Common myeloid progenitor, CD34-positive (primary cell): ENCODE data around the gene MASP2.
"Not testable (repeated sequence)": the region's sequence is repeated elsewhere in the genome, so short reads cannot be mapped to it uniquely, and the experiment has no call there.

Experiments used
- CTCF ChIA-PET: fragments of 350-600 bp; sonication (Branson Sonifier 250); formaldehyde crosslinking; loops from one replicate; lab custom pipeline; 2021; ENCODE audit warnings: antibody characterized with exemption; lab: Charles Lee
- POLR2A ChIA-PET: fragments of 350-600 bp; sonication (Branson Sonifier 250); formaldehyde crosslinking; loops from one replicate; lab custom pipeline; 2021; ENCODE audit warnings: antibody characterized with exemption; lab: Charles Lee
- DNase-seq, 3 donors: peaks; one replicate each; pipeline versions ENCODE4 v3.0.0 to v3.0.0-alpha.2; 2013
- H3K27ac ChIP-seq, 2 experiments: 1 replicate in 1 of 2; 2 replicates in 1 of 2; pipeline ENCODE4 v1.7.0; 2013; ENCODE audit warnings: inconsistent platforms in 2 of 2, low read length in 2 of 2, mild to moderate bottlenecking in 2 of 2, low read depth in 1 of 2, moderate library complexity in 1 of 2; ENCODE audit not compliant: severe bottlenecking in 2 of 2, insufficient read depth in 1 of 2, poor library complexity in 1 of 2
- H3K27me3 ChIP-seq, 5 experiments: replicated peaks in 2 of 5; 1 replicate in 3 of 5; 2 replicates in 2 of 5; pipeline versions ENCODE4 v1.6.1 to v1.7.0; 2013; ENCODE audit warnings: low read length in 4 of 5, mild to moderate bottlenecking in 2 of 5, moderate library complexity in 2 of 5, inconsistent platforms in 1 of 5; ENCODE audit not compliant: insufficient read depth in 5 of 5, control insufficient read depth in 4 of 5
- H3K36me3 ChIP-seq, 4 experiments: 1 replicate in 2 of 4; 2 replicates in 2 of 4; pipeline versions ENCODE4 v1.6.1 to v1.7.0; 2013; ENCODE audit warnings: low read length in 3 of 4, control low read depth in 1 of 4, mild to moderate bottlenecking in 1 of 4; ENCODE audit not compliant: control insufficient read depth in 4 of 4, insufficient read depth in 4 of 4
- H3K4me1 ChIP-seq, 4 experiments: 1 replicate in 3 of 4; 2 replicates in 1 of 4; pipeline versions ENCODE4 v1.6.1 to v1.7.1; 2013; ENCODE audit warnings: low read length in 3 of 4, mild to moderate bottlenecking in 3 of 4, control low read depth in 1 of 4, inconsistent platforms in 1 of 4, moderate library complexity in 1 of 4; ENCODE audit not compliant: control insufficient read depth in 4 of 4, insufficient read depth in 4 of 4; ENCODE audit errors: control extremely low read depth in 1 of 4
- H3K4me3 ChIP-seq, 7 experiments: 1 replicate in 4 of 7; 2 replicates in 3 of 7; pipeline versions ENCODE4 v1.5.1 to v1.7.0; 2013; ENCODE audit warnings: mild to moderate bottlenecking in 7 of 7, low read length in 6 of 7, moderate library complexity in 6 of 7, inconsistent platforms in 2 of 7, low read depth in 2 of 7, control low read depth in 1 of 7; ENCODE audit not compliant: insufficient read depth in 4 of 7, control insufficient read depth in 1 of 7; ENCODE audit errors: extremely low read depth in 1 of 7
- H3K9me3 ChIP-seq, 5 experiments: 1 replicate in 4 of 5; 2 replicates in 1 of 5; pipeline versions ENCODE4 v1.6.1 to v1.7.1; 2013; ENCODE audit warnings: low read length in 4 of 5, mild to moderate bottlenecking in 2 of 5, inconsistent platforms in 1 of 5, low read depth in 1 of 5, moderate library complexity in 1 of 5; ENCODE audit not compliant: control insufficient read depth in 4 of 5, insufficient read depth in 2 of 5; ENCODE audit errors: control extremely low read depth in 1 of 5
- WGBS: methylation state at CpG from one replicate; pipeline ENCODE4 v1.1.5; 2013; ENCODE audit not compliant: insufficient coverage; 5-methylcytosine and 5-hydroxymethylcytosine counted together

Gene MASP2

GRCh38 chr1:11044849-11045427 lies 2.1 kb downstream of the MASP2 start:
- DNase-seq = no peak
- 99% methylated on average over 14 of the region's 16 CpGs for WGBS
- Histone ChIP-seq H3K27me3 (peaks cover 0 to under 1% (median 0%) of the 10 kb centered on the region in 5 experiments), H3K4me3 (no peak overlapping the region), H3K9me3 (no peaks in the 10 kb centered on the region), H3K36me3 (no peaks in the 10 kb centered on the region), H3K27ac (no peak overlapping the region), H3K4me1 (no peaks in the 10 kb centered on the region)
- ChIA-PET CTCF (no interaction called here), POLR2A (no interaction called here)

- Histone ChIP-seq H3K4me3 (no peak overlapping the region), H3K9me3 (no peaks in the 10 kb centered on the region), H3K27me3 (peaks cover 0 to 3% (median 0%) of the 10 kb centered on the region in 5 experiments), H3K36me3 (no peaks in the 10 kb centered on the region), H3K4me1 (no peaks in the 10 kb centered on the region), H3K27ac (no peak overlapping the region)
- ChIA-PET CTCF (no interaction called here), POLR2A (no interaction called here)
- DNase-seq = no peak
- 86% methylated on average over 9 of the region's 16 CpGs for WGBS
These were observed 2.8 kb downstream of the MASP2 start for GRCh38 chr1:11044086-11044848.

GRCh38 chr1:11042995-11043874 lies 3.8 kb downstream of the MASP2 start:
- CTCF ChIA-PET = interaction anchor here (1.6 kb wide), 1 partner anchor 277 kb away, joined by 3 read pairs; no protein-coding TSS in a partner anchor
- Histone ChIP-seq H3K4me1 (no peaks in the 10 kb centered on the region), H3K36me3 (no peaks in the 10 kb centered on the region), H3K27me3 (peaks cover 0 to 3% (median 0%) of the 10 kb centered on the region in 5 experiments), H3K4me3 (no peak overlapping the region), H3K9me3 (no peaks in the 10 kb centered on the region), H3K27ac (no peak overlapping the region)
- no peak for DNase-seq
- 86% methylated on average over 16 of the region's 19 CpGs for WGBS
- POLR2A ChIA-PET = interaction anchor here (0.7 kb wide), 1 partner anchor 12 kb away, joined by 3 read pairs; no protein-coding TSS in a partner anchor

- CTCF ChIA-PET = interaction anchor here (1.6 kb wide), 1 partner anchor 278 kb away, joined by 3 read pairs; no protein-coding TSS in a partner anchor
- H3K27me3 ChIP-seq = peaks cover 0 to 3% (median 0%) of the 10 kb centered on the region in 5 experiments
- no peak for DNase-seq
- POLR2A ChIA-PET = no interaction called here
- H3K4me3 ChIP-seq = no peak overlapping the region
- H3K27ac ChIP-seq = no peak overlapping the region
- 91% methylated on average over 3 of the region's 3 CpGs for WGBS
- no peaks in the 10 kb centered on the region for H3K9me3 ChIP-seq
- peaks cover 0 to 2% (median 0%) of the 10 kb centered on the region in 4 experiments for H3K4me1 ChIP-seq
- no peaks in the 10 kb centered on the region for H3K36me3 ChIP-seq
These were observed 5.0 kb downstream of the MASP2 start for GRCh38 chr1:11042065-11042464.

GRCh38 chr1:11041048-11041447 lies 6.0 kb downstream of the MASP2 start:
- ChIA-PET POLR2A (no interaction called here), CTCF (interaction anchor here (0.8 to 1.2 kb wide), 2 partner anchors 16 to 54 kb away, joined by 3 read pairs; no protein-coding TSS in a partner anchor)
- Histone ChIP-seq H3K9me3 (no peaks in the 10 kb centered on the region), H3K27ac (no peak overlapping the region), H3K27me3 (peaks cover 0 to 3% (median 0%) of the 10 kb centered on the region in 5 experiments), H3K36me3 (no peaks in the 10 kb centered on the region), H3K4me3 (no peak overlapping the region), H3K4me1 (peaks cover 0 to 2% (median 0%) of the 10 kb centered on the region in 4 experiments)
- no peak for DNase-seq

GRCh38 chr1:11040105-11040429 lies 7.0 kb downstream of the MASP2 start:
- H3K4me3 ChIP-seq, H3K4me1 ChIP-seq, DNase-seq, H3K36me3 ChIP-seq, POLR2A ChIA-PET, H3K27me3 ChIP-seq, H3K9me3 ChIP-seq, H3K27ac ChIP-seq: not testable (repeated sequence)
- CTCF ChIA-PET = interaction anchor here (0.8 to 1.2 kb wide), 2 partner anchors 17 to 55 kb away, joined by 3 read pairs; no protein-coding TSS in a partner anchor
- 93% methylated on average over 6 of the region's 7 CpGs for whole genome bisulfite sequencing
